Endothelial cell of umbilical vein (primary cell): ENCODE results near the gene CHRNE. TPM values are rescaled to one million over a fixed set of nuclear protein-coding genes. Genes with fewer than 3 reads are reported as not detected.

Experiments used
- Bru-seq: library from RNA; stranded (reverse); fragments of 400-500 nt; gene quantifications from one replicate; lab custom pipeline; 2021; lab: Mats Ljungman, UMichigan
- BruChase-seq, 2 experiments: library from RNA; stranded (reverse); fragments of 400-500 nt; gene quantifications; one replicate each; lab custom pipeline; 2021; lab: Mats Ljungman, UMichigan
- BruUV-seq: library from RNA; stranded (reverse); fragments of 400-500 nt; replicated peaks from 2 replicates; lab custom pipeline; 2021; lab: Mats Ljungman, UMichigan
- CTCF ChIA-PET: fragments of 300-600, 350-600 bp; sonication (Branson Sonifier 250); formaldehyde crosslinking; loops from one replicate; lab custom pipeline; 2021; ENCODE audit warnings: antibody characterized with exemption, inconsistent platforms; lab: Charles Lee
- POLR2A ChIA-PET: fragments of 300-600, 350-600 bp; sonication (Branson Sonifier 250); formaldehyde crosslinking; loops from one replicate; lab custom pipeline; 2021; ENCODE audit warnings: antibody characterized with exemption, inconsistent platforms; lab: Charles Lee
- DNase-seq: peaks from one replicate; pipeline ENCODE4 v3.0.0-alpha.2; 2011; ENCODE audit warnings: low read depth, low spot score
- FAIRE-seq: peaks from 2 replicates; lab custom pipeline; 2011; peaks lifted over from hg19 to GRCh38; lab: Jason Lieb, UNC
- H2AFZ ChIP-seq: 2 replicates; pipeline ENCODE4 v1.6.0; 2012; ENCODE audit warnings: low read depth, low read length, control low read depth, inconsistent platforms
- H3K27ac ChIP-seq: 2 replicates; pipeline ENCODE4 v1.5.1; 2011; ENCODE audit warnings: low read depth, mild to moderate bottlenecking, control low read depth, low read length, moderate library complexity; ENCODE audit not compliant: insufficient read depth
- H3K27me3 ChIP-seq, 2 experiments: 2 replicates each; pipeline versions ENCODE4 v1.6.0 to v1.6.1; 2011; ENCODE audit warnings: low read length in 2 of 2, mixed read lengths in 1 of 2; ENCODE audit not compliant: control insufficient read depth in 2 of 2, insufficient read depth in 2 of 2
- H3K36me3 ChIP-seq, 2 experiments: 2 replicates in 1 of 2; 3 replicates in 1 of 2; pipeline ENCODE4 v1.5.1; 2011; ENCODE audit warnings: low read length in 2 of 2, mild to moderate bottlenecking in 1 of 2, moderate library complexity in 1 of 2; ENCODE audit not compliant: control insufficient read depth in 2 of 2, insufficient read depth in 2 of 2; ENCODE audit errors: extremely low read depth in 1 of 2
- H3K4me1 ChIP-seq: 3 replicates; pipeline ENCODE4 v1.5.1; 2011; ENCODE audit warnings: mild to moderate bottlenecking, low read length; ENCODE audit not compliant: control insufficient read depth, insufficient read depth; ENCODE audit errors: extremely low read depth
- H3K4me2 ChIP-seq: 2 replicates; pipeline ENCODE4 v1.6.1; 2011; ENCODE audit warnings: low read length, control low read depth, mixed read lengths; ENCODE audit not compliant: insufficient read depth
- H3K4me3 ChIP-seq, 3 experiments: fragments of 200-600 bp in 1 of 3; sonication (generic), shearing (Covaris generic) in 1 of 3; replicated peaks in 1 of 3; 2 replicates each; pipeline ENCODE4 v1.5.1; 2011 to 2016; ENCODE audit warnings: control low read depth in 3 of 3, low read length in 3 of 3, mild to moderate bottlenecking in 2 of 3, inconsistent platforms in 1 of 3, low read depth in 1 of 3, moderate library complexity in 1 of 3; ENCODE audit not compliant: insufficient read depth in 1 of 3
- H3K79me2 ChIP-seq: 2 replicates; pipeline ENCODE4 v1.6.0; 2012; ENCODE audit warnings: low read length, inconsistent platforms; ENCODE audit not compliant: control insufficient read depth, insufficient read depth
- H3K9ac ChIP-seq: replicated peaks from 2 replicates; pipeline ENCODE3; 2011; ENCODE audit warnings: low read length, control low read depth; ENCODE audit not compliant: insufficient read depth; ENCODE audit errors: extremely low read depth
- H3K9me1 ChIP-seq: replicated peaks from 3 replicates; pipeline ENCODE4 v1.6.0; 2011; ENCODE audit warnings: mild to moderate bottlenecking, low read length; ENCODE audit not compliant: control insufficient read depth, insufficient read depth; ENCODE audit errors: extremely low read depth
- H3K9me3 ChIP-seq: replicated peaks from 2 replicates; pipeline ENCODE4 v1.5.1; 2012; ENCODE audit warnings: low read length, inconsistent platforms; ENCODE audit not compliant: control insufficient read depth, insufficient read depth
- H4K20me1 ChIP-seq: replicated peaks from 2 replicates; pipeline ENCODE3; 2011; ENCODE audit warnings: mild to moderate bottlenecking, low read length; ENCODE audit not compliant: control insufficient read depth, insufficient read depth; ENCODE audit errors: extremely low read depth
- CTCF ChIP-seq, 2 donors: IDR thresholded peaks; 1 replicate in 1 of 2; 2 replicates in 1 of 2; pipeline ENCODE4 v1.5.1; 2011; ENCODE audit warnings: low read length in 2 of 2, mild to moderate bottlenecking in 2 of 2, moderate library complexity in 2 of 2, control low read depth in 1 of 2, inconsistent platforms in 1 of 2, low read depth in 1 of 2; ENCODE audit not compliant: insufficient read depth in 1 of 2; ENCODE audit errors: extremely low read depth in 1 of 2
- POLR2A ChIP-seq: IDR thresholded peaks from 2 replicates; pipeline ENCODE4 v1.6.1; 2012; ENCODE audit warnings: low read depth, mild to moderate bottlenecking, control low read depth, low read length
- dilution Hi-C: fragments of 300-500 bp; cut with MboI; formaldehyde crosslinking; loops from one replicate; pipeline ENCODE4 v1.15.0; 2019; ENCODE audit warnings: low sequenced_read_pairs; ENCODE audit not compliant: extremely low pct_ligation_motif_present
- intact Hi-C: fragments of 100-400 bp; cut with micrococcal nuclease; formaldehyde crosslinking; loops from one replicate; pipeline ENCODE4 v1.10.0; 2022
- long read RNA-seq: library from polyadenylated mRNA; stranded (forward); transcript quantifications from one replicate; pipeline ENCODE4 v2.0.0, GENCODE V29; 2021
- polyA minus RNA-seq, 3 experiments: library from RNA; depleted of rRNA, polyadenylated mRNA; stranded (reverse); fragments of >200 nt; gene quantifications; 1 replicate in 1 of 3; 2 replicates in 2 of 3; pipeline ENCODE4 v1.2.3, GENCODE V29; 2011
- polyA plus RNA-seq, 4 experiments: library from polyadenylated mRNA; depleted of rRNA in 3 of 4; stranded (reverse) in 3 of 4; unstranded in 1 of 4; fragments of >200 nt; gene quantifications; 2 replicates each; pipeline versions ENCODE4 v1.2.1 to v1.2.3, GENCODE V29; 2011 to 2012; ENCODE audit warnings: missing spikeins in 1 of 4
- total RNA-seq: library from RNA; stranded (reverse); gene quantifications from 2 replicates; pipeline ENCODE4 v1.2.3, GENCODE V29; 2021

Gene CHRNE
- total RNA-seq: 0.76 and 0.84 TPM in 2 replicates
- polyA plus RNA-seq: 1.1 and 1.3 TPM in 2 replicates
- 0.50 and 0.66 TPM in 2 replicates for polyA plus RNA-seq (2011; cell fraction: cytosol; rRNA removed)
- polyA plus RNA-seq (2011; cell fraction: nucleus; rRNA removed): 0.53 and 0.66 TPM in 2 replicates
- 1.0 and 2.5 TPM in 2 replicates for polyA plus RNA-seq (2012)
- 0.38 and 1.4 TPM in 2 replicates for polyA minus RNA-seq
- polyA minus RNA-seq (2011; cell fraction: cytosol; rRNA and poly(A)+ RNA removed): not detected
- 0.53 and 0.72 TPM in 2 replicates for polyA minus RNA-seq (2011; cell fraction: nucleus; rRNA and poly(A)+ RNA removed)
- Bru-seq, nascent RNA: percentile 33 among the genes with signal in this experiment
- percentile 50 among the genes with signal in this experiment for BruChase-seq, experiment 1, labeled RNA remaining after a 6-hour chase
- BruChase-seq, experiment 2, labeled RNA remaining after a 2-hour chase: percentile 44 among the genes with signal in this experiment
- long read RNA-seq: 0 reads

DNA sequence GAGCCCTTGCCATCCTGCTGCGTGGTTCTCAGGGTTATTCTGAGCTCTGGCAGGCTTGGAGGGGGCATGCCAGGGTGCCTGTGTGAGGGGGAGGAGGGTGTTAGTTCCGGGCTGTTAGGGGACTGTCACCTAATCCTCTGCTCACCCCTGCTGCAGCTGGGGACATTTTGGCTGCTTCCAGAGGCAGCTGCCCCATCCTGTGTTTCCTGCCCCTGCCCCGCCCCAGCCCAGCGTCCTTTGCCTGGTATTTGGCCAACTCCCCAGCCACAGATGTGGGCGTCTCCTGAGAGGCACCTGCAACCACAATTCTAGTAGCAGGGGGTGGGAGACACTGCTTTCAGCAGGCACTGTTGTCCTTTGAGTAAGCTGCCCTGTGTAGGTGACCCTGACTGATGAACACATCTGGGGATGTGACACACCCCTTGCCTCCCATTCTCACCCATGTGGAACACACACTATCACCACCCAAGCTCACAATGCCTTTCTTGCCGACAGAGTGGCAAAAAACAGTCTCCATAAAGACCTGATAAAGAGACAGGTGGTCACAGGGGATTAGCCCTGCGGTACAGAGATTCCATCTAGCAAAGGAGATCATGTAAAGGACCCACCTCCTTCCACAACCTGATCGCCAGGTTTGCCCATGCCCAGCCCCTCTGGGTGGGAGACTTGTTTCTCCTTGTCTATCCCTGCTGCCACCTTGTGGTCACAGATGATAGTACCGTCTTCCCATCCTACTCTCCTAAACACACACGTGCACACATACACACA lies at the start of gene CHRNE:
Gene CHRNE, minus strand, starts transcription at position 48 of the 768 bp plus-strand sequence. Its CDS starts 35 bp downstream, at position 13.
- ChIA-PET CTCF (interaction anchor here (0.6 to 6.9 kb wide), 24 partner anchors 10 to 336 kb away, joined by 3 to 70 read pairs (median 4); partner anchors contain the start of genes ARRB2, GLTPD2, MED11 and PFN1), POLR2A (no interaction called here)
- Histone ChIP-seq H3K79me2 (no peaks in the 10 kb centered on the region), H3K9me1 (no peaks in the 10 kb centered on the region), H2AFZ (peak within 1 kb of the TSS; percentile 6), H3K27ac (no peak within 1 kb of the TSS), H3K9me3 (no peaks in the 10 kb centered on the region), H3K27me3 (no peaks in the 10 kb centered on the region), H3K36me3 (no peaks in the 10 kb centered on the region), H3K9ac (no peak within 1 kb of the TSS), H3K4me1 (peaks cover 10% of the 10 kb centered on the region), H4K20me1 (no peaks in the 10 kb centered on the region), H3K4me3 (no peak within 1 kb of the TSS), H3K4me2 (peak within 1 kb of the TSS; percentile 3)
- no TSS peak for BruUV-seq
- TF ChIP-seq POLR2A: no peak
- TF ChIP-seq CTCF (IDR thresholded peaks at IDR 0.05; ENCODE audit: extremely low read depth in 1 of 2, insufficient read depth in 1 of 2, low read depth in 1 of 2, low read length in 2 of 2): peak; percentile 63 to 77
- peak; percentile 76 for DNase-seq
- FAIRE-seq: peak; percentile 95
- intact Hi-C loops (loop anchor here (1.0 to 5.0 kb wide), 3 partner anchors 116 to 193 kb away; partner anchors contain the start of genes ARRB2, GLTPD2, MED11 and VMO1), dilution Hi-C loops (no loop called here)
